ENCODE data around the gene SMURF1. TPM values are rescaled to one million over a fixed set of nuclear protein-coding genes. Genes with fewer than 3 reads are reported as not detected.

SMURF1 gene
- total RNA-seq, 1 donor from 2014 or later: 35.0 TPM

- peak; percentile 50 for DNase-seq
- H3K4me3 ChIP-seq: no peak overlapping the region
- H3K9me3 ChIP-seq: no peaks in the 10 kb centered on the region
- no peak for TF ChIP-seq CTCF (IDR thresholded peaks at IDR 0.05)
- peaks cover 75% of the 10 kb centered on the region for H3K36me3 ChIP-seq
- no peak for ATAC-seq
- peaks cover 3% of the 10 kb centered on the region for H3K4me1 ChIP-seq
- no peaks in the 10 kb centered on the region for H3K27me3 ChIP-seq
- no peak overlapping the region for H3K27ac ChIP-seq
- intact Hi-C loops (cut with DNase I): no loop called here
These were observed 144.8 kb downstream of the SMURF1 start for GRCh38 chr7:98998821-98999725.

- no peak for ATAC-seq
- Histone ChIP-seq H3K27ac (no peak overlapping the region), H3K9me3 (no peaks in the 10 kb centered on the region), H3K4me3 (no peak overlapping the region), H3K27me3 (no peaks in the 10 kb centered on the region), H3K36me3 (peaks cover 79% of the 10 kb centered on the region), H3K4me1 (no peaks in the 10 kb centered on the region)
- intact Hi-C loops (cut with DNase I): no loop called here
- no peak for DNase-seq
- TF ChIP-seq CTCF (IDR thresholded peaks at IDR 0.05): no peak
These were observed 146.1 kb downstream of the SMURF1 start for GRCh38 chr7:98997846-98998245.

- TF ChIP-seq CTCF (IDR thresholded peaks at IDR 0.05): no peak
- H3K4me1 ChIP-seq: no peaks in the 10 kb centered on the region
- no peaks in the 10 kb centered on the region for H3K9me3 ChIP-seq
- DNase-seq (no peak), ATAC-seq (no peak)
- intact Hi-C loops (cut with DNase I): no loop called here
- H3K27ac ChIP-seq: no peak overlapping the region
- no peak overlapping the region for H3K4me3 ChIP-seq
- peaks cover 95% of the 10 kb centered on the region for H3K36me3 ChIP-seq
- H3K27me3 ChIP-seq: no peaks in the 10 kb centered on the region
These were observed 147.8 kb downstream of the SMURF1 start for GRCh38 chr7:98996150-98996552.

- H3K4me1 ChIP-seq: no peaks in the 10 kb centered on the region
- H3K9me3 ChIP-seq: no peaks in the 10 kb centered on the region
- TF ChIP-seq CTCF (IDR thresholded peaks at IDR 0.05): no peak
- H3K4me3 ChIP-seq: no peak overlapping the region
- H3K36me3 ChIP-seq: peaks cover 95% of the 10 kb centered on the region
- intact Hi-C loops (cut with DNase I): no loop called here
- DNase-seq (peak; percentile 33), ATAC-seq (peak; percentile 8)
- no peak overlapping the region for H3K27ac ChIP-seq
- H3K27me3 ChIP-seq: no peaks in the 10 kb centered on the region
These were observed 148.3 kb downstream of the SMURF1 start for GRCh38 chr7:98995523-98996149.

GRCh38 chr7:98995111-98995510 lies 148.8 kb downstream of the SMURF1 start:
- peak; percentile 34 for DNase-seq
- H3K27ac ChIP-seq: no peak overlapping the region
- peaks cover 95% of the 10 kb centered on the region for H3K36me3 ChIP-seq
- no peak for TF ChIP-seq CTCF (IDR thresholded peaks at IDR 0.05)
- H3K4me3 ChIP-seq: no peak overlapping the region
- intact Hi-C loops (cut with DNase I): no loop called here
- no peaks in the 10 kb centered on the region for H3K4me1 ChIP-seq
- no peaks in the 10 kb centered on the region for H3K9me3 ChIP-seq
- H3K27me3 ChIP-seq: no peaks in the 10 kb centered on the region
- no peak for ATAC-seq
